Mucosa of descending colon (tissue), 3 donors: ENCODE data around the gene DNAJB8. TPM values are rescaled to one million over a fixed set of nuclear protein-coding genes. Genes with fewer than 3 reads are reported as not detected.

Experiments
- ATAC-seq: fragments of 200-7000 bp; cut with Tn5 transposase; one replicate; pipeline ENCODE4 v1.9.1; 2020; ENCODE audit warnings: mild to moderate bottlenecking, moderate library complexity
- DNase-seq, 3 donors: peaks; one replicate each; pipeline ENCODE4 v3.0.0-alpha.2; 2020
- H3K36me3 ChIP-seq: fragments of 200-600 bp; one replicate; pipeline ENCODE4 v1.8.0; 2021; ENCODE audit warnings: low read depth, mild to moderate bottlenecking
- H3K4me1 ChIP-seq: fragments of 200-600 bp; one replicate; pipeline ENCODE4 v1.8.0; 2021; ENCODE audit warnings: low read depth, mild to moderate bottlenecking
- H3K4me3 ChIP-seq: fragments of 200-600 bp; one replicate; pipeline ENCODE4 v1.8.0; 2021; ENCODE audit warnings: mild to moderate bottlenecking
- H3K9me3 ChIP-seq: fragments of 200-600 bp; one replicate; pipeline ENCODE4 v1.8.0; 2021; ENCODE audit warnings: mild to moderate bottlenecking
- CTCF ChIP-seq: fragments of 200-600 bp; IDR thresholded peaks from one replicate; pipeline ENCODE4 v1.8.0; 2022; ENCODE audit warnings: antibody characterized with exemption, mild to moderate bottlenecking
- intact Hi-C, 2 donors: fragments of 100-400 bp; cut with DNase I in 1 of 2; cut with micrococcal nuclease in 1 of 2; formaldehyde crosslinking; loops; one replicate each; pipeline versions ENCODE4 v1.11.0 to v1.11.1; 2022; cut with DNase I, micrococcal nuclease
- total RNA-seq, 3 donors: library from RNA; stranded (reverse); fragmentation: NEBNext Ultra II Directional in 2 of 3; extraction: Animal tissue kit (Norgen Biotek cat#: 25700) in 2 of 3; gene quantifications; one replicate each; pipeline versions ENCODE4 v1.2.1 to v1.2.4, GENCODE V29; 2021 to 2023
- donor health status: DM: no; HTN: no; CAD: no; lungs with moderate emphysema.
- donor health status: DM: no; HTN: no; CAD: no.
- donor health status: DM: no; HTN: yes; CAD: no.

DNAJB8 gene
- total RNA-seq, 3 donors from 2014 or later: not detected

- Histone ChIP-seq H3K4me1 (peaks cover 8% of the 10 kb centered on the region), H3K9me3 (no peaks in the 10 kb centered on the region), H3K4me3 (no peak overlapping the region), H3K36me3 (no peaks in the 10 kb centered on the region)
- TF ChIP-seq CTCF: no peak
- ATAC-seq (peak; percentile 29), DNase-seq (no peak)
- intact Hi-C loops: loop anchor here in 1 of 2 donors (5.0 kb wide), 1 partner anchor 175 kb away; no protein-coding TSS in a partner anchor
These were observed 34.3 kb downstream of the DNAJB8 start for GRCh38 chr3:128432301-128432970.

GRCh38 chr3:128431803-128432300, 34.8 kb downstream of the DNAJB8 start:
- TF ChIP-seq CTCF: no peak
- H3K9me3 ChIP-seq: no peaks in the 10 kb centered on the region
- intact Hi-C loops: loop anchor here in 1 of 2 donors (5.0 kb wide), 1 partner anchor 175 kb away; no protein-coding TSS in a partner anchor
- ATAC-seq (no peak), DNase-seq (no peak)
- H3K4me1 ChIP-seq: peaks cover 8% of the 10 kb centered on the region
- no peak overlapping the region for H3K4me3 ChIP-seq
- H3K36me3 ChIP-seq: no peaks in the 10 kb centered on the region

- DNase-seq: no peak
- intact Hi-C loops: loop anchor here in 1 of 2 donors (5.0 kb wide), 1 partner anchor 177 kb away; no protein-coding TSS in a partner anchor
- peaks cover 8% of the 10 kb centered on the region for H3K4me1 ChIP-seq
- ATAC-seq: no peak
- no peaks in the 10 kb centered on the region for H3K9me3 ChIP-seq
- TF ChIP-seq CTCF: no peak
- no peak overlapping the region for H3K4me3 ChIP-seq
- H3K36me3 ChIP-seq: no peaks in the 10 kb centered on the region
These were observed 36.0 kb downstream of the DNAJB8 start for GRCh38 chr3:128430731-128431130.

- Histone ChIP-seq H3K4me1 (peaks cover 8% of the 10 kb centered on the region), H3K4me3 (no peak overlapping the region), H3K36me3 (no peaks in the 10 kb centered on the region), H3K9me3 (no peaks in the 10 kb centered on the region)
- no peak for ATAC-seq
- intact Hi-C loops: loop anchor here in 1 of 2 donors (5.0 kb wide), 1 partner anchor 177 kb away; no protein-coding TSS in a partner anchor
- DNase-seq: no peak
- TF ChIP-seq CTCF: no peak
These were observed 36.4 kb downstream of the DNAJB8 start for GRCh38 chr3:128430301-128430700.

GRCh38 chr3:128429751-128430150, 36.9 kb downstream of the DNAJB8 start:
- H3K4me3 ChIP-seq: no peak overlapping the region
- DNase-seq (no peak), ATAC-seq (no peak)
- peaks cover 8% of the 10 kb centered on the region for H3K4me1 ChIP-seq
- TF ChIP-seq CTCF: no peak
- no peaks in the 10 kb centered on the region for H3K36me3 ChIP-seq
- no peaks in the 10 kb centered on the region for H3K9me3 ChIP-seq
- intact Hi-C loops: loop anchor here (5.0 to 10.0 kb wide), 2 partner anchors 175 to 178 kb away; no protein-coding TSS in a partner anchor
